Body of pancreas (tissue), 4 donors: ENCODE data around the gene DMD.

Experiments
- CTCF ChIP-seq, 7 experiments: fragments of 450-650 bp in 4 of 7; fragments of 200-600 bp in 3 of 7; sonication (generic) in 3 of 7; IDR thresholded peaks; one replicate each; pipeline ENCODE4 v1.5.1; 2016 to 2019; ENCODE audit warnings: antibody characterized with exemption in 7 of 7
- POLR2A ChIP-seq, 3 donors: fragments of 450-650 bp; IDR thresholded peaks; one replicate each; pipeline ENCODE4 v1.6.1; 2016; ENCODE audit warnings: antibody characterized with exemption in 3 of 3, mild to moderate bottlenecking in 2 of 3

GRCh38 chrX:31435592-31435991, 1775.8 kb downstream of the DMD start:
- TF ChIP-seq CTCF (IDR thresholded peaks at IDR 0.05), result no peak
- TF ChIP-seq POLR2A (IDR thresholded peaks at IDR 0.05), result no peak
